Kidney epithelial cell (primary cell): ENCODE data around the gene WNT11. TPM values are rescaled to one million over a fixed set of nuclear protein-coding genes. Genes with fewer than 3 reads are reported as not detected.

Experiments used
- DNase-seq: peaks from one replicate; pipeline ENCODE4 v3.0.0-alpha.2; 2010; ENCODE audit warnings: low read depth
- H3K27me3 ChIP-seq: 2 replicates; pipeline ENCODE4 v1.6.0; 2011; ENCODE audit warnings: low read length; ENCODE audit not compliant: control insufficient read depth, insufficient read depth
- H3K36me3 ChIP-seq: 2 replicates; pipeline ENCODE4 v1.5.1; 2011; ENCODE audit warnings: low read length; ENCODE audit not compliant: control insufficient read depth, insufficient read depth
- H3K4me3 ChIP-seq: 2 replicates; pipeline ENCODE4 v1.5.1; 2011; ENCODE audit warnings: low read depth, mild to moderate bottlenecking, control low read depth, low read length
- CTCF ChIP-seq: IDR thresholded peaks from 2 replicates; pipeline ENCODE4 v1.5.1; 2011; ENCODE audit warnings: mild to moderate bottlenecking, moderate library complexity, low read length, control low read depth, inconsistent platforms; ENCODE audit not compliant: insufficient read depth, poor library complexity, severe bottlenecking
- total RNA-seq: library from RNA; depleted of rRNA; stranded (reverse); fragments of >200 nt; gene quantifications from 2 replicates; pipeline ENCODE4 v1.2.3, GENCODE V29; 2015

The WNT11 gene
- total RNA-seq, 1 donor from 2014 or later = 0.21 TPM

DNA sequence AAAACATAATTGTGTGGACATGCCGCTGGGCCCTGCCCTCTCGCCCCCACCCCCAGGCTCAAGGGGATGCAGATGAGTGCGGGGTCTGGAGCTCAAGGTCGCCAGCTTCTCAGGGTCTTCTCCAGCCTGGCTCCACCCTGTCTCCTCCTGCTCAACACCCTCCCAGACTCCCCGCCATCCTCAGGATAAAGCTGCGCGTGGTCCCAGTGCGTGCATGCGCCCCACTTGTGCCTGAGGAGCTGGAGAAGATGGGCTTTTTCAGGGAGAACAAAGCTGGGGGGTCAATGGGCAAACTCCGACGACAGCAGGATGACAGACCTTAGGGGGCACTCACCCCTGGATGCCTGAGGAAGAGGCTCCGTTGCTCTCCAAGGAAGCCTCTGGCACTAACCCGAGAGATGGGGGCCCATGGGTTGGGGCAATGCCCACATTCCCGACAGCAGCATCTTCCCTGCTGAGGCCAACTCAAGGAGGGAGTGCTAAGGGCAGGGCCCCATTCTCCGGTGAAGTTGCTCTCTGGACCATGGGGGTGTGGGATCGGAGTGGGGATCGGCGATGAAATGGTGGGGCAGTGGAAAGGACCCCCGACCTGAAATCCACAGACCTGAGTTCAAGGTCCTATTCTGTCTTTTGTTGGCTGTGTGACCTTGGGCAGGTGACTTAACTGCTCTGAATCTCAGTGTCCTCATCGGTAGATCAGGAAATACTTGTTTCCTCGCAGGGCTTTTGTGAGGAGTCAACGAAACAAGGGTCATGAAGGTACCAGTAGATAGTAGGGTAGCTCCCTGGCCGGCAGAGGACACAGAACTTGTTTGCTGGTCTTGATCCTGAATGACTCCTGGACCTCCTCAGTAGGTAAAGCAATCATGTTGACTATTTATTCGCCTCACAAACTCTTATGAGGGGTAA lies 47.7 kb downstream of the WNT11 start:
- H3K27me3 ChIP-seq = peaks cover 17% of the 10 kb centered on the region
- H3K36me3 ChIP-seq = no peaks in the 10 kb centered on the region
- no peak for DNase-seq
- no peak overlapping the region for H3K4me3 ChIP-seq
- no peak for TF ChIP-seq CTCF

DNA sequence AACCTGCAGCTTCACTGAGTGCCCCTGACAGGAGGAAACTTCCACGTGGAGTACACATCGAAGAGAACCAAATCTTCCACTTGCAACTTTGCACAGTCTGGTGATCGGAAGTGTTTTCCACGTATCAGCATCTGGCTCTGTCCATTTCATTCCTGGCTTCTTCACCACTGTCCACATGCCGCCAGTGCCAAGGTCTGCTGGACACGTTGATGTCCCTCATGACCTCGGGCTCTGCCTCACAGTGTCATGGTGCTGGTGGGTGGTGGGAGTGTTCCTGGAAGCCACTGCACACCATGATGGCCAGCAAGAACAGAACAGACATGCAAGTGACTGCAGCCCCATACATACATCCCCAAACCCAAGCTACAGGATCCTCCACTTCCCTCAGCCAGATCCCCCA lies 48.4 kb downstream of the WNT11 start:
- no peak for TF ChIP-seq CTCF
- H3K27me3 ChIP-seq = peaks cover 12% of the 10 kb centered on the region
- DNase-seq = no peak
- H3K4me3 ChIP-seq = no peak overlapping the region
- no peaks in the 10 kb centered on the region for H3K36me3 ChIP-seq

GRCh38 chr11:76156971-76157427 lies 49.3 kb downstream of the WNT11 start:
- H3K4me3 ChIP-seq = no peak overlapping the region
- no peak for DNase-seq
- no peaks in the 10 kb centered on the region for H3K36me3 ChIP-seq
- TF ChIP-seq CTCF = no peak
- H3K27me3 ChIP-seq = peaks cover 9% of the 10 kb centered on the region

GRCh38 chr11:76155500-76156227 lies 50.6 kb downstream of the WNT11 start:
- DNase-seq = no peak
- TF ChIP-seq CTCF = no peak
- no peaks in the 10 kb centered on the region for H3K36me3 ChIP-seq

GRCh38 chr11:76153571-76153923 lies 52.8 kb downstream of the WNT11 start:
- no peaks in the 10 kb centered on the region for H3K36me3 ChIP-seq
- no peak for TF ChIP-seq CTCF
- no peak for DNase-seq
- peaks cover 4% of the 10 kb centered on the region for H3K27me3 ChIP-seq
- no peak overlapping the region for H3K4me3 ChIP-seq

More at GRCh38 chr11:76155500-76156227, 50.6 kb downstream of the WNT11 start:
- Histone ChIP-seq H3K27me3 (peaks cover 7% of the 10 kb centered on the region), H3K4me3 (no peak overlapping the region)
